Activated naive CD8-positive, alpha-beta T cell (primary cell): Measurements from ENCODE around the gene KAZN.

Experiments
- H3K27ac Mint-ChIP-seq: one replicate; pipeline ENCODE4 v1.8.0; 2021; ENCODE audit warnings: mixed read lengths
- H3K27me3 Mint-ChIP-seq: one replicate; pipeline ENCODE4 v1.8.0; 2021; ENCODE audit warnings: mixed read lengths
- H3K36me3 Mint-ChIP-seq: one replicate; pipeline ENCODE4 v1.8.0; 2021; ENCODE audit warnings: mixed read lengths
- H3K4me1 Mint-ChIP-seq: one replicate; pipeline ENCODE4 v1.8.0; 2021; ENCODE audit warnings: low read depth, mixed read lengths
- H3K4me3 Mint-ChIP-seq: one replicate; pipeline ENCODE4 v1.8.0; 2021; ENCODE audit warnings: mild to moderate bottlenecking, mixed read lengths
- H3K9me3 Mint-ChIP-seq: one replicate; pipeline ENCODE4 v1.8.0; 2021; ENCODE audit warnings: low read depth, mixed read lengths

KAZN gene

GRCh38 chr1:14845851-14846250 is 247.4 kb downstream of the KAZN start:
- H3K27ac Mint-ChIP-seq: no peak overlapping the region
- H3K4me1 Mint-ChIP-seq: no peaks in the 10 kb centered on the region
- peaks cover 11% of the 10 kb centered on the region for H3K9me3 Mint-ChIP-seq
- peaks cover 4% of the 10 kb centered on the region for H3K36me3 Mint-ChIP-seq
- H3K27me3 Mint-ChIP-seq: peaks cover 11% of the 10 kb centered on the region
- H3K4me3 Mint-ChIP-seq: no peak overlapping the region

- peaks cover 8% of the 10 kb centered on the region for H3K9me3 Mint-ChIP-seq
- H3K27ac Mint-ChIP-seq: no peak overlapping the region
- no peaks in the 10 kb centered on the region for H3K4me1 Mint-ChIP-seq
- H3K36me3 Mint-ChIP-seq: peaks cover 4% of the 10 kb centered on the region
- H3K4me3 Mint-ChIP-seq: no peak overlapping the region
- peaks cover 10% of the 10 kb centered on the region for H3K27me3 Mint-ChIP-seq
Observed at GRCh38 chr1:14846688-14847087, 248.2 kb downstream of the KAZN start.

GRCh38 chr1:14848203-14848602 is 249.7 kb downstream of the KAZN start:
- no peaks in the 10 kb centered on the region for H3K36me3 Mint-ChIP-seq
- H3K4me3 Mint-ChIP-seq: no peak overlapping the region
- H3K27me3 Mint-ChIP-seq: peaks cover 3% of the 10 kb centered on the region
- no peaks in the 10 kb centered on the region for H3K9me3 Mint-ChIP-seq
- H3K27ac Mint-ChIP-seq: no peak overlapping the region
- H3K4me1 Mint-ChIP-seq: no peaks in the 10 kb centered on the region

GRCh38 chr1:14848625-14849024 is 250.1 kb downstream of the KAZN start:
- no peaks in the 10 kb centered on the region for H3K4me1 Mint-ChIP-seq
- H3K27me3 Mint-ChIP-seq: peaks cover 3% of the 10 kb centered on the region
- no peak overlapping the region for H3K27ac Mint-ChIP-seq
- no peaks in the 10 kb centered on the region for H3K36me3 Mint-ChIP-seq
- no peak overlapping the region for H3K4me3 Mint-ChIP-seq
- H3K9me3 Mint-ChIP-seq: no peaks in the 10 kb centered on the region

- no peak overlapping the region for H3K27ac Mint-ChIP-seq
- H3K27me3 Mint-ChIP-seq: peaks cover 3% of the 10 kb centered on the region
- no peaks in the 10 kb centered on the region for H3K4me1 Mint-ChIP-seq
- H3K4me3 Mint-ChIP-seq: no peak overlapping the region
- no peaks in the 10 kb centered on the region for H3K9me3 Mint-ChIP-seq
- H3K36me3 Mint-ChIP-seq: no peaks in the 10 kb centered on the region
Observed at GRCh38 chr1:14849038-14849437, 250.6 kb downstream of the KAZN start.

GRCh38 chr1:14850563-14850962 is 252.1 kb downstream of the KAZN start:
- Mint-ChIP-seq H3K27ac (no peak overlapping the region), H3K36me3 (no peaks in the 10 kb centered on the region), H3K27me3 (no peaks in the 10 kb centered on the region), H3K9me3 (no peaks in the 10 kb centered on the region), H3K4me1 (no peaks in the 10 kb centered on the region), H3K4me3 (no peak overlapping the region)

- Mint-ChIP-seq H3K27ac (no peak overlapping the region), H3K36me3 (no peaks in the 10 kb centered on the region), H3K4me1 (no peaks in the 10 kb centered on the region), H3K4me3 (no peak overlapping the region), H3K9me3 (no peaks in the 10 kb centered on the region), H3K27me3 (peaks cover 2% of the 10 kb centered on the region)
Observed at GRCh38 chr1:14851760-14852159, 253.3 kb downstream of the KAZN start.

- H3K9me3 Mint-ChIP-seq: no peaks in the 10 kb centered on the region
- peaks cover 3% of the 10 kb centered on the region for H3K27me3 Mint-ChIP-seq
- H3K4me1 Mint-ChIP-seq: no peaks in the 10 kb centered on the region
- H3K27ac Mint-ChIP-seq: no peak overlapping the region
- H3K4me3 Mint-ChIP-seq: no peak overlapping the region
- H3K36me3 Mint-ChIP-seq: no peaks in the 10 kb centered on the region
Observed at GRCh38 chr1:14852291-14852690, 253.8 kb downstream of the KAZN start.

GRCh38 chr1:14853518-14853917 is 255.0 kb downstream of the KAZN start:
- H3K27me3 Mint-ChIP-seq: peaks cover 3% of the 10 kb centered on the region
- no peaks in the 10 kb centered on the region for H3K9me3 Mint-ChIP-seq
- H3K4me3 Mint-ChIP-seq: no peak overlapping the region
- H3K4me1 Mint-ChIP-seq: no peaks in the 10 kb centered on the region
- H3K27ac Mint-ChIP-seq: no peak overlapping the region
- H3K36me3 Mint-ChIP-seq: no peaks in the 10 kb centered on the region

- Mint-ChIP-seq H3K4me1 (no peaks in the 10 kb centered on the region), H3K27ac (no peak overlapping the region), H3K9me3 (no peaks in the 10 kb centered on the region), H3K36me3 (no peaks in the 10 kb centered on the region), H3K27me3 (peaks cover 6% of the 10 kb centered on the region), H3K4me3 (no peak overlapping the region)
Observed at GRCh38 chr1:14855268-14855667, 256.8 kb downstream of the KAZN start.

- no peaks in the 10 kb centered on the region for H3K4me1 Mint-ChIP-seq
- H3K27me3 Mint-ChIP-seq: peaks cover 7% of the 10 kb centered on the region
- no peaks in the 10 kb centered on the region for H3K36me3 Mint-ChIP-seq
- H3K9me3 Mint-ChIP-seq: no peaks in the 10 kb centered on the region
- H3K4me3 Mint-ChIP-seq: no peak overlapping the region
- no peak overlapping the region for H3K27ac Mint-ChIP-seq
Observed at GRCh38 chr1:14855801-14856200, 257.3 kb downstream of the KAZN start.

GRCh38 chr1:14857436-14858195 is 259.1 kb downstream of the KAZN start:
- Mint-ChIP-seq H3K27ac (no peak overlapping the region), H3K9me3 (no peaks in the 10 kb centered on the region), H3K27me3 (peaks cover 10% of the 10 kb centered on the region), H3K4me3 (no peak overlapping the region), H3K36me3 (no peaks in the 10 kb centered on the region), H3K4me1 (no peaks in the 10 kb centered on the region)

GRCh38 chr1:14862114-14862771 is 263.8 kb downstream of the KAZN start:
- no peaks in the 10 kb centered on the region for H3K36me3 Mint-ChIP-seq
- H3K4me3 Mint-ChIP-seq: no peak overlapping the region
- no peaks in the 10 kb centered on the region for H3K4me1 Mint-ChIP-seq
- peaks cover 9% of the 10 kb centered on the region for H3K27me3 Mint-ChIP-seq
- H3K9me3 Mint-ChIP-seq: no peaks in the 10 kb centered on the region
- H3K27ac Mint-ChIP-seq: no peak overlapping the region

GRCh38 chr1:14865106-14865505 is 266.6 kb downstream of the KAZN start:
- Mint-ChIP-seq H3K9me3 (no peaks in the 10 kb centered on the region), H3K27ac (no peak overlapping the region), H3K36me3 (no peaks in the 10 kb centered on the region), H3K27me3 (peaks cover 8% of the 10 kb centered on the region), H3K4me1 (no peaks in the 10 kb centered on the region), H3K4me3 (no peak overlapping the region)

- no peak overlapping the region for H3K27ac Mint-ChIP-seq
Observed at GRCh38 chr1:14866911-14867612, 268.6 kb downstream of the KAZN start.

More at GRCh38 chr1:14866911-14867612, 268.6 kb downstream of the KAZN start:
- Mint-ChIP-seq H3K27me3 (peaks cover 7% of the 10 kb centered on the region), H3K4me1 (no peaks in the 10 kb centered on the region), H3K36me3 (no peaks in the 10 kb centered on the region), H3K4me3 (no peak overlapping the region), H3K9me3 (no peaks in the 10 kb centered on the region)
